ENCODE data around the gene PLPP7. TPM values are rescaled to one million over a fixed set of nuclear protein-coding genes. Genes with fewer than 3 reads are reported as not detected.
A peak's percentile ranks its signal among the peaks of the same experiment; 100 is the strongest.

Gene PLPP7
- total and polyA plus RNA-seq, 2 donors = 4.1 to 11.0 TPM

DNA sequence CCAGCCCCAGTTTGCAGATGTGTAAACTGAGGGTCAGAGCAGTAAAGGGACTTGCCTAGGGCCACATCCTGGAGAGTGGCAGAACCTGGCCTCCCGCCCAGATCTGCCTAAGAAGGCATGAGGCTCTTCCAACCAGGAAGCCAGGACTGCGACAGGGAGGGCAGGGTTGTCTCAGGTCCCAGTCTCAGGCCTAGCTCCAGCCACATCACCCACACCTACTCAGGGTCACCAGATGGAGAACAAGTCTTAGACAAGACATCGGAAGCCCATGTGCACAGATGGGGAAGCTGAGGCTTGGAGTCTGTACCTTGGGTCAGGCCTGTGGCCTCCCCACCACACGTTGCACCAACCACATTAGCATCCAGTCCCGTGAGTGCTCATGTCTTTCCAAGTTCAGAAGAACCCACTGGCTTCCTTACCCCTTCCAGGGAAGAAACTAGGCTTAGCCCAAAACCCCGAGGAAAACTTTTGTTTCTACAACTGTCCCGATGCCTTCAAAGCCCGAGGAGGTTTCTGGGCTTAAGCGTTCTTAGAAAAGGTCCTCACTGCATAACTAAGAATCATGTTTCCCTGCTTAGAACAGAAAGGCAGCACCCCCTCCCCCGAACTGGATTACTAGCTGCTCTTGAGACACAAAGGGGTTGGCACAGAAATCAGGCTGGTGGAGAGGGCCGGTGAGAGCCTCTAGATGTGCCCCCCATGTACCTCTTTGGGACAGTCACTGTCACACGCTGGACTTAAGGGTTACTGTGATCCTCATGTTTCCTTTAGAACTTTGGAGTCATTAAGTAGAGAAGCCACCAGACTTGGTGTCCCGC lies 15.5 kb upstream of the PLPP7 start:
- Histone ChIP-seq H3K27ac (ENCODE audit: low read depth) (no peak overlapping the region), H3K4me1 (ENCODE audit: insufficient read depth) (no peaks in the 10 kb centered on the region)

GRCh38 chr9:131274674-131275331 lies 14.7 kb upstream of the PLPP7 start:
- H3K4me3 ChIP-seq (ENCODE audit: low read depth, low read length) = peak overlapping the region; percentile 74
- H3K36me3 ChIP-seq (ENCODE audit: insufficient read depth) = no peaks in the 10 kb centered on the region
- peak overlapping the region; percentile 59 for H3K27ac ChIP-seq (ENCODE audit: low read depth)
- WGBS = 80% methylated on average over 18 of the region's 18 CpGs
- H3K4me1 ChIP-seq (ENCODE audit: insufficient read depth) = no peaks in the 10 kb centered on the region
- DNase-seq (ENCODE audit: extremely low spot score) = no peak

More for the DNA sequence above, 15.5 kb upstream of the PLPP7 start:
- H3K4me3 ChIP-seq (ENCODE audit: low read depth, low read length) = peak overlapping the region; percentile 74
- no peak for DNase-seq (ENCODE audit: extremely low spot score)
- H3K36me3 ChIP-seq (ENCODE audit: insufficient read depth) = no peaks in the 10 kb centered on the region
- WGBS = 72% methylated on average over 13 of the region's 13 CpGs

- Histone ChIP-seq H3K27ac (ENCODE audit: low read depth) (no peak overlapping the region), H3K36me3 (ENCODE audit: insufficient read depth) (no peaks in the 10 kb centered on the region), H3K4me1 (ENCODE audit: insufficient read depth) (no peaks in the 10 kb centered on the region), H3K4me3 (ENCODE audit: low read depth, low read length) (peak overlapping the region; percentile 74)
- DNase-seq (ENCODE audit: extremely low spot score) = no peak
- WGBS = 79% methylated on average over 29 of the region's 29 CpGs
Measured at GRCh38 chr9:131275332-131276093, 14.0 kb upstream of the PLPP7 start.

GRCh38 chr9:131276094-131276888 lies 13.2 kb upstream of the PLPP7 start, which contains the start of gene FAM78A:
TSS of gene FAM78A (minus strand) at chr9:131276510. CDS start at chr9:131276179, 331 bp downstream.
- 11% methylated on average over 76 of the region's 76 CpGs for WGBS
- no peak for DNase-seq (ENCODE audit: extremely low spot score)
- no peaks in the 10 kb centered on the region for H3K4me1 ChIP-seq (ENCODE audit: insufficient read depth)
- H3K36me3 ChIP-seq (ENCODE audit: insufficient read depth) = no peaks in the 10 kb centered on the region
- peak within 1 kb of the TSS; percentile 74 for H3K4me3 ChIP-seq (ENCODE audit: low read depth, low read length)
- H3K27ac ChIP-seq (ENCODE audit: low read depth) = peak within 1 kb of the TSS; percentile 41

DNA sequence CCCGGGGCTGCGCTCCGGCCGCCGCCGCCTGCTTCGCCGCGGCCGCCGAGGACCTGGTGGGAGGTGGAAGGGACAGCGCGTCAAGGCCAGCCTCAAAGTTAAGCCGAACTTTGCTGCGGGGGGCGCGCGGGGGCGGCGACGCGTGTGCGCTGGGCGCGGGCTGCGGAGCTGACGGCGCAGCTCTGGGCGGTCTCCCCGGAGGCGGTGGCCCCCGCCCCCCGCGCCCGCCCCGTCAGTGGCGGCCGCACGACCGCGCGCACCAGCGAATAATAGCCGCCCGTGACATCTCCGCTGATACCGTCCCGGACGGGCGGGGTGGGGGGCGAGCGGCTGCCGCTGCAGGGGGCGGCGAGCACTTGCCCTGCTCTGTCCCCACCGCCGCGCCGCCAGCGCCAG lies 12.6 kb upstream of the PLPP7 start:
- no peaks in the 10 kb centered on the region for H3K4me1 ChIP-seq (ENCODE audit: insufficient read depth)
- DNase-seq (ENCODE audit: extremely low spot score) = no peak
- H3K4me3 ChIP-seq (ENCODE audit: low read depth, low read length) = peak overlapping the region; percentile 74
- H3K36me3 ChIP-seq (ENCODE audit: insufficient read depth) = no peaks in the 10 kb centered on the region
- WGBS = under 1% methylated on average over 60 of the region's 60 CpGs
- H3K27ac ChIP-seq (ENCODE audit: low read depth) = no peak overlapping the region

DNA sequence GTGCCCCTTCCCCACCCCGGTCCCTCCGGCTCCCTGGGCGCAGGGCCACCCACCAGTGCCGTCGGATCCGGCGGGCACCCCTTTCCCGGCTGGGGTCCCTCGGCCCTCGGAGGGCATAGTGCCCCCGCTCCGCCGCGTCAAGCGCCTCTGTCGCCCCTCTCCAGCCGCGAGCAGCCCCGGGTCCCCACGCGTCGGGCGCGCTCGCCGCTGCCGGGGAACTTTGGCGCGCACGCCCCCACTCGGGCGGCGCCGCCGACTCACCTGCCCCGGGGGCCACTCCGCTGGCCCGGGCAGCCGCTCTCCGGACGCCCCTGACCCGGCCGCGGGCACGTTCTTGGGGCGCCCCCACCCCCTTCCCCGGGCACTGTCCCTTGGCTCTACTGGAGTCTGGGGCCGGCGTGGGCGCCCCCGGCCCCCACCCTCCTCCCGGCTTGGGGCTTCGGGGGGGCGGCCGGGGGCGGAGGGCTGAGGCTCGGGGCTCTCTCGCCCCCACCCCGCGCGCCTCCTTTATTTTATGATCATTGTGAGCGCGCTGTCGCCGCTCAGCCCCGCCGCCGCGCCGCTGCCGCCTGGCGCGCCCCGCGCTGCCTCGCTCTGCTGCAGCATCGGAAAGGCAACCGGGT lies 12.1 kb upstream of the PLPP7 start:
- H3K4me3 ChIP-seq (ENCODE audit: low read depth, low read length) = peak overlapping the region; percentile 74
- H3K27ac ChIP-seq (ENCODE audit: low read depth) = peak overlapping the region; percentile 41
- WGBS = under 1% methylated on average over 78 of the region's 78 CpGs
- H3K4me1 ChIP-seq (ENCODE audit: insufficient read depth) = no peaks in the 10 kb centered on the region
- no peak for DNase-seq (ENCODE audit: extremely low spot score)
- no peaks in the 10 kb centered on the region for H3K36me3 ChIP-seq (ENCODE audit: insufficient read depth)

GRCh38 chr9:131277910-131278701 lies 11.4 kb upstream of the PLPP7 start:
- 8% methylated on average over 59 of the region's 59 CpGs for WGBS
- Histone ChIP-seq H3K36me3 (ENCODE audit: insufficient read depth) (no peaks in the 10 kb centered on the region), H3K4me3 (ENCODE audit: low read depth, low read length) (peak overlapping the region; percentile 74), H3K27ac (ENCODE audit: low read depth) (no peak overlapping the region), H3K4me1 (ENCODE audit: insufficient read depth) (no peaks in the 10 kb centered on the region)
- DNase-seq (ENCODE audit: extremely low spot score) = peak; percentile 49

DNA sequence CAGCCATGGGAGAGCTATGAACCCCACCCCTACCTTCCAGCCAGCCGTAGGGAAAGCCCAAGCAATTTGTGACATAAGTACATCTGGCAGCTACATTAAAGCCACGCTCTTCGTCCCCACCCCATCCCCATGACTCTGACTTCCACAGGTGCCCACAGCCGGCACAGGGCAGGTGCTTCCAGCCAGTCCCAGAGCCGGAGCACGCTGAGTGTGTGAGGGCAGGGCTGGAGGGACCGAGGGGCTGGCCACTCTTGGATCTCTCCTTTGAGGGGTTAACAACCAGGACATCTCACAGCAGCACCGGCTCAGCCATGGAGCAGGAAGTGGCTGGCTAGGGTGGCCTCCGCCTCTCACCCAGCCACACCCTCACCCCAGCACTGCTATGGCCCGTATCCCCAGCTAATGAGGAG lies 10.8 kb upstream of the PLPP7 start:
- Histone ChIP-seq H3K4me1 (ENCODE audit: insufficient read depth) (no peaks in the 10 kb centered on the region), H3K27ac (ENCODE audit: low read depth) (no peak overlapping the region), H3K4me3 (ENCODE audit: low read depth, low read length) (no peak overlapping the region), H3K36me3 (ENCODE audit: insufficient read depth) (no peaks in the 10 kb centered on the region)
- no peak for DNase-seq (ENCODE audit: extremely low spot score)
- WGBS = 64% methylated on average over 10 of the region's 10 CpGs

DNA sequence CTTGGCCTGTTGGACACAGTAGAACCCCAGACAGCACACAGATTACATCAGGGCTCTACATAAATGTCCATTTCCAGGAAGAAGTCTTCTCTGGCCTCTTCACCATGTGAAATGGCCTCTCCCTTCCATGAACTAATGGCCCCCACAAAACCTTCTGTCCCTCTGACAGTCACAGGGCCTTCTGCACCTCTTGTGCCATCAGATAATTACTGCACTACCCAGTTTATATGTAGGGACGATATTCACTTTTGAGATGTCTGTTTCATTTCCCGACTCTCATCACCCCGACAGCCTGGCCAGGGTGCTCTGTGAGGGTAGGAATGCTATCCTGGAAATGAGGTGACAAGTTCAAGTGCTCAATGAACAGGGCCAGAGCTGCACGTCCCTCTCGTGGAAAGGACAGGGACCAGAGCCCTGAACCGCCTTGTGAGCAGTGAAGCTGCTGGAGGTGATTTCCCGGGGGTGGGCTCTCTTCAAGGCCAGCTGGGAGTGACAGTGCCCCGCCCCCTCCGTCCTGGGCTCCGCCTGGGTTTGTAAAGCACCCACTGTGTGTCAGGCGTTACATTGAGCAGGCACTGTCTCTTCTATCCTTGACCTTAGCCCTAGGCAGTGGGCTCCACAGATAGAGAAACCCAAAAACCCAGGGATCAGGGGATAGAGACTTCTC lies 10.2 kb upstream of the PLPP7 start:
- Histone ChIP-seq H3K36me3 (ENCODE audit: insufficient read depth) (no peaks in the 10 kb centered on the region), H3K4me1 (ENCODE audit: insufficient read depth) (no peaks in the 10 kb centered on the region), H3K4me3 (ENCODE audit: low read depth, low read length) (no peak overlapping the region), H3K27ac (ENCODE audit: low read depth) (no peak overlapping the region)
- WGBS = 74% methylated on average over 11 of the region's 11 CpGs
- no peak for DNase-seq (ENCODE audit: extremely low spot score)

GRCh38 chr9:131279863-131280570 lies 9.5 kb upstream of the PLPP7 start:
- Histone ChIP-seq H3K27ac (ENCODE audit: low read depth) (no peak overlapping the region), H3K36me3 (ENCODE audit: insufficient read depth) (no peaks in the 10 kb centered on the region), H3K4me3 (ENCODE audit: low read depth, low read length) (no peak overlapping the region), H3K4me1 (ENCODE audit: insufficient read depth) (no peaks in the 10 kb centered on the region)
- WGBS = 74% methylated on average over 19 of the region's 19 CpGs
- DNase-seq (ENCODE audit: extremely low spot score) = no peak

- Histone ChIP-seq H3K4me1 (ENCODE audit: insufficient read depth) (no peaks in the 10 kb centered on the region), H3K4me3 (ENCODE audit: low read depth, low read length) (no peak overlapping the region), H3K27ac (ENCODE audit: low read depth) (no peak overlapping the region), H3K36me3 (ENCODE audit: insufficient read depth) (no peaks in the 10 kb centered on the region)
- DNase-seq (ENCODE audit: extremely low spot score) = no peak
- WGBS = 76% methylated on average over 3 of the region's 3 CpGs
Measured at GRCh38 chr9:131280660-131281059, 8.9 kb upstream of the PLPP7 start.

All from urinary bladder (tissue), 4 donors.